ENCODE data around the gene RTP5. TPM values are rescaled to one million over a fixed set of nuclear protein-coding genes. Genes with fewer than 3 reads are reported as not detected.

Gene RTP5
- total and polyA plus RNA-seq, 2 of the 8 experiments (the other 6 are each of a cell fraction or from before 2014, with no cell fraction given), result not detected

DNA sequence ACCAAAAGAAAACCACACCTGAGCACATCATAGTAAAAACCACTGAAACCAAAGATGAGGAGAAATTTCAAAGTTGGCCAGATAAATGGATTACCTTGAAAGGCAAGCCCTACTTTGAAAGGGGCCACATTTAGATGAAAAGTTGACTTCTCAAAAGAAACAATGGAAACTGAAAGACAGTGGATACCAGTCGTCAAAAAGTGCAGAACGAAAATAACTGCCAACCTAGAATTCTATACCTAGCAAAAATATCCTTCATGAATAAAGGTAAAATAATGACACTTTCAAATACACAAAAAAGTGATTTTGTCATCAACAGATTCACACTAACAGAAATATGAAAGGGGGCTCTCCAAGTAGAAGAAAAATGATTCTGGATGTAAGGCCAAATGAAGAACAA lies 42.1 kb upstream of the RTP5 start:
- no peak overlapping the region for H3K23ac ChIP-seq (ENCODE audit: insufficient read length)
- H3K4ac ChIP-seq (replicated peaks; ENCODE audit: insufficient read length, low read depth, low read length), result no peak overlapping the region
- H3K27ac ChIP-seq (ENCODE audit: low read depth, low read length), result no peak overlapping the region
- FAIRE-seq (no peak), DNase-seq (ENCODE audit: low read depth in 1 of 2, low spot score in 2 of 2) (no peak)
- no peak overlapping the region for H4K91ac ChIP-seq (replicated peaks; ENCODE audit: insufficient read length, low read length)
- peaks cover 5 to 9% of the 10 kb centered on the region in 2 experiments; a peak in 3 of 4 replicates for H3K9me3 ChIP-seq (ENCODE audit: insufficient read depth in 2 of 2, low read depth in 1 of 2, low read length in 1 of 2)
- H2BK120ac ChIP-seq (replicated peaks; ENCODE audit: low read depth, low read length), result no peak overlapping the region
- H2BK15ac ChIP-seq (ENCODE audit: low read length), result no peak overlapping the region
- no peak overlapping the region for H2BK20ac ChIP-seq (ENCODE audit: low read length)
- H4K8ac ChIP-seq (ENCODE audit: extremely low read depth, insufficient read depth, low read length), result no peak overlapping the region
- no peak overlapping the region for H3K18ac ChIP-seq (ENCODE audit: extremely low read depth, low read length)
- H2BK12ac ChIP-seq (ENCODE audit: low read depth, low read length), result no peak overlapping the region
- ChIA-PET CTCF (ENCODE audit: partially characterized antibody) (no interaction called here), POLR2A (ENCODE audit: partially characterized antibody) (no interaction called here)
- no peak overlapping the region for H3K4me2 ChIP-seq (ENCODE audit: insufficient read depth in 1 of 2, low read depth in 2 of 2, low read length in 2 of 2)
- H4K5ac ChIP-seq (ENCODE audit: insufficient read length, low read depth, low read length), result no peak overlapping the region
- no peak overlapping the region for H2AFZ ChIP-seq (ENCODE audit: low read length)
- H3K9ac ChIP-seq (replicated peaks in 1 of 4; ENCODE audit: extremely low read depth in 1 of 4, low read depth in 3 of 4, low read length in 3 of 4), result no peak overlapping the region
- no peaks in the 10 kb centered on the region for H3K36me3 ChIP-seq (ENCODE audit: control insufficient read depth in 2 of 4, insufficient read depth in 4 of 4, low read length in 3 of 4)
- H3K79me1 ChIP-seq (ENCODE audit: low read depth, low read length), result no peaks in the 10 kb centered on the region
- H2BK5ac ChIP-seq (ENCODE audit: low read depth, low read length), result no peak overlapping the region
- no peak overlapping the region for H3K14ac ChIP-seq (ENCODE audit: insufficient read length)
- H3K27me3 ChIP-seq (replicated peaks in 1 of 4; ENCODE audit: control insufficient read depth in 3 of 4, extremely low read depth in 1 of 4, insufficient read depth in 3 of 4, low read length in 3 of 4), result no peaks in the 10 kb centered on the region
- no peaks in the 10 kb centered on the region for H4K20me1 ChIP-seq (replicated peaks in 1 of 2; ENCODE audit: control insufficient read depth in 1 of 2, insufficient read depth in 2 of 2, low read length in 2 of 2)
- H3K56ac ChIP-seq (replicated peaks; ENCODE audit: insufficient read length, low read depth, low read length), result no peak overlapping the region
- H2AK5ac ChIP-seq (ENCODE audit: low read depth, low read length), result no peak overlapping the region
- H3K23me2 ChIP-seq (ENCODE audit: low read depth, low read length), result no peaks in the 10 kb centered on the region
- H3K4me1 ChIP-seq (replicated peaks in 1 of 4; ENCODE audit: control insufficient read depth in 3 of 4, insufficient read depth in 4 of 4, low read length in 3 of 4), result peaks cover 0 to under 1% (median 0%) of the 10 kb centered on the region in 4 experiments; a peak in 1 of 7 replicates
- no peaks in the 10 kb centered on the region for H3K79me2 ChIP-seq (ENCODE audit: control insufficient read depth in 1 of 2, insufficient read depth in 2 of 2, low read length in 2 of 2)
- TF ChIP-seq, protein P1, sequence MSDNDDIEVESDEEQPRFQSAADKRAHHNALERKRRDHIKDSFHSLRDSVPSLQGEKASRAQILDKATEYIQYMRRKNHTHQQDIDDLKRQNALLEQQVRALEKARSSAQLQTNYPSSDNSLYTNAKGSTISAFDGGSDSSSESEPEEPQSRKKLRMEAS (IDR thresholded peaks at IDR 0.05), result no peak
- TF ChIP-seq CTBP2 (IDR thresholded peaks at IDR 0.05; ENCODE audit: borderline replicate concordance, insufficient read depth, insufficient read length, low read length) (no peak), EGR1 (IDR thresholded peaks at IDR 0.05; ENCODE audit: borderline replicate concordance, low read depth, low read length) (no peak), HDAC6 (IDR thresholded peaks at IDR 0.05; ENCODE audit: low read depth, low read length) (no peak), TEAD4 (IDR thresholded peaks at IDR 0.05; ENCODE audit: low read depth, low read length) (no peak), HDAC2 (IDR thresholded peaks at IDR 0.05; ENCODE audit: borderline replicate concordance in 1 of 2, low read depth in 2 of 2, low read length in 2 of 2) (no peak)
- H3K4me3 ChIP-seq (ENCODE audit: extremely low read depth in 1 of 4, insufficient read depth in 2 of 4, low read depth in 3 of 4, low read length in 4 of 4), result no peak overlapping the region
- WGBS, 2 experiments (ENCODE audit: extremely low coverage in 1 of 2, insufficient coverage in 1 of 2, insufficient read length in 1 of 2, insufficient replicate concordance in 2 of 2, low coverage in 1 of 2, low lambda C conversion rate in 2 of 2, missing lambda C conversion rate in 1 of 2), result 93% methylated on average over 2 of the region's 2 CpGs; no CpG with 5 or more reads in 1 of the 2 experiments
